GM13977 (cell line): ENCODE measurements around the gene ZCCHC14.
"Not testable (repeated sequence)": the region's sequence is repeated elsewhere in the genome, so short reads cannot be mapped to it uniquely, and the experiment has no call there.

Experiments used
- DNase-seq: peaks from one replicate; pipeline ENCODE4 v3.0.0; 2012; ENCODE audit warnings: low spot score
- CTCF ChIP-seq: IDR thresholded peaks from 2 replicates; pipeline ENCODE4 v1.5.1; 2012; ENCODE audit warnings: mild to moderate bottlenecking, control low read depth; ENCODE audit not compliant: insufficient read depth; ENCODE audit errors: extremely low read depth, missing control alignments
- in situ Hi-C: fragments of 300-500 bp; cut with MboI; formaldehyde crosslinking; loops from one replicate; pipeline ENCODE4 v1.12.0; 2022; ENCODE audit warnings: low sequenced_read_pairs, low pct_unique_long_range_greater_than_20kb, mixed read lengths, inconsistent platforms; ENCODE audit not compliant: unreplicated experiment

The ZCCHC14 gene

DNA sequence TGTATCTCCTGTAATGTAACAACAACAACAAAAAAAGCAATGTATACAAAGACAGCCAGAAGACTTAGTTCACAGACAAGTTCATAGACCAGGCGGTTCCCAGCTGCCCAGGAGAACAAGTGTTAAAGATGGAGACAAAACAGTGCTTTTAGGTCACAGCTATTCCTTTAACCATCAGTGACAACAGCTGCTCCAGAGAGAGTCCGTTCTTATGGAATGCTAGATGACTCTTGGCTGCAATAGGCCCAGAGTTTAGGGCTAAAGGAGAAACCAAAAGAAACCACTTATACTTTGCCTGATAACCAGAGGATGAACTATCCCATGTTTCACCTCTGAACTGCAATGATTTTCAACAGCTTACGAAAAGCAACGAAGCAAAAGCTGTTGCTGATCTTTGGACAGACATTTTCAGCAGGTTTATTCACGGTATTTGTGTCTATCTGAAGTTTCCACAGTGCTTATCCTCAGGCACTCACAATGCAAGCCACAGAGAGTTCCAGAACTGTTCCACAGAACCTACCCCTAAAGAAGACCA, 6.0 kb downstream of the ZCCHC14 start:
- DNase-seq, result no peak
- in situ Hi-C loops, result no loop called here
- TF ChIP-seq CTCF, result no peak

GRCh38 chr16:87486282-87486681, 6.5 kb downstream of the ZCCHC14 start:
- no peak for DNase-seq
- in situ Hi-C loops, result no loop called here
- no peak for TF ChIP-seq CTCF

- in situ Hi-C loops, DNase-seq: not testable (repeated sequence)
Measured at GRCh38 chr16:87485792-87486191, 7.0 kb downstream of the ZCCHC14 start.

DNA sequence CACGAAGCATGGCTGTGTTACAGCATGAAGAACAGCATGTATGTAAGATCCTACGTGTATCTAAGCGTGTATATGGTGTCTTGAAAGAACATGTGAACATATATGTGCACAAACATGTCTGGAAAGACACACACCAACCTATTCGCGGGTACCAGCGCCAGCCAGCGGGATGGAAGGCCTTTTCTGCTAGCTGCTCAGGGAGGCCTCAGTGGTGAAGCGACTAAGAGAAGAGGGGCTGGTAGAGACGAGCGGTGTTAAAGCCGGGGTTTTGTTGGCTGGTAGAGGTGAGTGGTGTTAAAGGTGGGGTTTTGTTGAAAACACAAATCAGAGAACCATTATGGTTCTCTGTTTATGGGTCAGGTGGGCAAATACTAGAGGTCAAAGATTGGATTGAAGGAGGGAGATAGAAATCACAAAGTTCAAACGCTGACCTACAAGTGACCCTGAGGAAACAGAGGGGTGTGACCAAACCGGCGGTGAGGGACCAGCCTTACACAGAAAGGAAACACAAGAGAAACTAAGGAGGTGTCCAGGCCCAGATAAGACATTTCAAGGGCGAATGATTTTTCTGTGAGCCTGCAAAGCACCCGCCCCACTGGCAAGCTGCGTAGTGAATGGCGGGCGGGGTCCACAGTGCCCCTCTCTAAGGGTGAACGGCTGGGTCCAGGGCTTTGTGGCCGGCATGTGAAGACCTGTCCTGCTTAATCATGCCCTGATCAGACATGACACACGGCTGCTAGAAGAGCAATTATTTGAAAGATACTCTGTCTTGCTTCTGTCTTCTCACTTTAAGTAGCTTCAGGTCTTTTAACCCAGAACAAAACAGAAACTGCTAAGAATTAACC, 8.1 kb downstream of the ZCCHC14 start:
- TF ChIP-seq CTCF, result no peak
- in situ Hi-C loops, result no loop called here
- DNase-seq, result no peak

DNA sequence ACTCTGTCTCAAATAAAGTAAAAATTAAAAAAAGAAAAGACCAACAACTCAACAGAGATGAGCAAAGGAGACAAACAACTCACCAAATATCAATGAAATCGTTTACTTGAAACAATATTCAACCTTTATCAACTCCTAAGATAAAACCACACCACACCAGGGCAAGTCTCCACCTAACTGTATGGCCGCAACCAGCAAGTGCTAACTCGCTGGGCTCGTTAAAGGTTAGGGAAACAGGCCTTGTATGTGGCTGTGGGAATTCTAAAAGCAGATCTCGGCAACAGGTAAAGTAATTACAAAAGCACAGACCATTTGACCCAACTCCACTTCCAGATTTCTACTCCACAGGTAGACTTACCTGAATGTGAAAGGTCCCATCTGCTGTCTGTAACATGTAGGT, 9.3 kb downstream of the ZCCHC14 start:
- DNase-seq, result no peak
- no peak for TF ChIP-seq CTCF
- in situ Hi-C loops, result no loop called here

- in situ Hi-C loops, DNase-seq: not testable (repeated sequence)
Measured at GRCh38 chr16:87482670-87483069, 10.2 kb downstream of the ZCCHC14 start.

DNA sequence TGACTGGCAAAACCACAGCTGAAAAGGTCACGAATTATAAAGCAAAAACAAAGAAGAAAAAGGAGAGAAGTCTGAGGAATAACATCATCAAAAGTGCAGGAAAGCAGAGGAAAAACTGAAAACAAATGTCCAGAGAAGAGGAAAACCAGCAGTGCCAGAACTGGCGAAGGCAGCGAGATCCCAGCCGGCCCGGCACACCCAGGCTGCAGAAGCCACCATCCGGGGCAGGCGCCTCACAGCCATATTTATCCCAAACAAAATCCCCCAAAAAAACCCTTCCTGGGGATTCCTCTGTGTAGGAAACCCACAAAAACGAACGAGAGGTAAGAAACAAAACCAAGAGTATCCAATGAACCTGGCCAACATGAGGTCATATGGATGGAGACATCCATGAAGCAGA, 10.6 kb downstream of the ZCCHC14 start:
- no peak for DNase-seq
- in situ Hi-C loops, result no loop called here

DNA sequence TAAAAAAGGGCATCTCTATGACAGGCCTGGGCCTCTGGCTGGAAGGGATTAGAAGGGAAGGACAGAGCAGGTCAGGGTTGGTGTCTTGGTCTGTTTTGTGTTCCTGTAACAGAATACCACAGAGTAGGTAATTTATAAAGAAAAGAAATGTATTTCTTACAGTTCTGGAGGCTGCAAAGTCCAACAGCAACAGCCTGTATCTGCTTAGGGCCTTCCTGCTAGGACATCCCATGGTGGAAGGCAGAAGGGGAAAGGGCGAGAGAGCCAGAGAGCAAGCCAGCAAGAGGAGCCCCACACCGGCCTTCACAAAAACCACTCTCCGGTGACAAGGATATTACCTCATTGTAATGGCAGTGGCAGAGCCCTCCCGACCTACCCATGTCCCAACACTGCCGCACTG, 11.1 kb downstream of the ZCCHC14 start:
- DNase-seq, in situ Hi-C loops: not testable (repeated sequence)

More for the DNA sequence above, 10.6 kb downstream of the ZCCHC14 start:
- no peak for TF ChIP-seq CTCF

GRCh38 chr16:87477209-87477981, 15.4 kb downstream of the ZCCHC14 start:
- DNase-seq, in situ Hi-C loops: not testable (repeated sequence)
